IMR-90 (cell line): ENCODE data around the gene PDIA2. TPM values are rescaled to one million over a fixed set of nuclear protein-coding genes. Genes with fewer than 3 reads are reported as not detected.

Source experiments
- ATAC-seq: fragments of 200-7000 bp; cut with Tn5 transposase; 2 replicates; pipeline ENCODE4 v1.9.1; 2020; ENCODE audit warnings: low read depth, mild to moderate bottlenecking, moderate library complexity
- BruUV-seq: library from RNA; stranded (reverse); fragments of 400-500 nt; replicated peaks from 2 replicates; lab custom pipeline; 2021; lab: Mats Ljungman, UMichigan
- CTCF ChIA-PET: fragments of 300-600 bp; formaldehyde crosslinking; extraction: SDS; loops from one replicate; lab custom pipeline; 2021; ENCODE audit warnings: antibody characterized with exemption; lab: Yijun Ruan, JAX
- POLR2A ChIA-PET: fragments of 300-600 bp; sonication (Branson Sonifier 250); formaldehyde crosslinking; loops from one replicate; lab custom pipeline; 2022; ENCODE audit warnings: antibody characterized with exemption; ENCODE audit not compliant: unreplicated experiment; lab: Charles Lee
- DNase-seq: peaks from one replicate; pipeline ENCODE4 v3.0.0; 2013
- H2AFZ ChIP-seq: replicated peaks from 2 replicates; pipeline ENCODE3; 2013; ENCODE audit warnings: low read length, mild to moderate bottlenecking; ENCODE audit not compliant: poor library complexity
- H2AK5ac ChIP-seq: 2 replicates; pipeline ENCODE4 v1.6.1; 2013; ENCODE audit warnings: low read depth, low read length, inconsistent platforms
- H2AK9ac ChIP-seq: replicated peaks from 2 replicates; pipeline ENCODE3; 2013; ENCODE audit warnings: mild to moderate bottlenecking, low read depth, low read length, moderate library complexity; ENCODE audit not compliant: poor library complexity
- H2BK120ac ChIP-seq: 2 replicates; pipeline ENCODE4 v1.6.1; 2013; ENCODE audit warnings: low read depth, low read length, inconsistent platforms
- H2BK15ac ChIP-seq: 3 replicates; pipeline ENCODE4 v1.6.1; 2013; ENCODE audit warnings: low read depth, low read length, inconsistent platforms
- H2BK20ac ChIP-seq: 2 replicates; pipeline ENCODE4 v1.6.1; 2013; ENCODE audit warnings: low read depth, mild to moderate bottlenecking, inconsistent platforms, low read length, moderate library complexity
- H2BK5ac ChIP-seq: 2 replicates; pipeline ENCODE4 v1.6.1; 2013; ENCODE audit warnings: mild to moderate bottlenecking, low read depth, low read length, inconsistent platforms; ENCODE audit not compliant: poor library complexity, severe bottlenecking
- H3K14ac ChIP-seq: replicated peaks from 2 replicates; pipeline ENCODE4 v1.6.1; 2013; ENCODE audit warnings: low read depth, low read length, inconsistent platforms
- H3K18ac ChIP-seq: 2 replicates; pipeline ENCODE4 v1.6.1; 2013; ENCODE audit warnings: low read depth, low read length, control low read depth
- H3K23ac ChIP-seq: 2 replicates; pipeline ENCODE4 v1.6.1; 2013; ENCODE audit warnings: low read depth, low read length, inconsistent platforms
- H3K27ac ChIP-seq: 2 replicates; pipeline ENCODE4 v1.5.1; 2013; ENCODE audit warnings: mild to moderate bottlenecking, control low read depth, low read length; ENCODE audit not compliant: insufficient read depth
- H3K27me3 ChIP-seq: 2 replicates; pipeline ENCODE4 v1.6.1; 2013; ENCODE audit warnings: low read length; ENCODE audit not compliant: control insufficient read depth, insufficient read depth
- H3K36me3 ChIP-seq: 2 replicates; pipeline ENCODE4 v1.6.1; 2013; ENCODE audit warnings: low read length, mixed read lengths; ENCODE audit not compliant: control insufficient read depth, insufficient read depth
- H3K4ac ChIP-seq: 2 replicates; pipeline ENCODE4 v1.6.1; 2013; ENCODE audit warnings: low read depth, low read length, inconsistent platforms
- H3K4me1 ChIP-seq: 2 replicates; pipeline ENCODE4 v1.6.1; 2013; ENCODE audit warnings: low read length, mixed read lengths; ENCODE audit not compliant: control insufficient read depth, insufficient read depth
- H3K4me2 ChIP-seq: 2 replicates; pipeline ENCODE4 v1.6.1; 2013; ENCODE audit warnings: low read depth, mild to moderate bottlenecking, control low read depth, low read length, moderate library complexity
- H3K4me3 ChIP-seq: 2 replicates; pipeline ENCODE4 v1.5.1; 2013; ENCODE audit warnings: low read depth, mild to moderate bottlenecking, control low read depth, low read length, moderate library complexity; ENCODE audit not compliant: insufficient read depth
- H3K56ac ChIP-seq: 2 replicates; pipeline ENCODE4 v1.6.1; 2013; ENCODE audit warnings: low read length, inconsistent platforms; ENCODE audit not compliant: insufficient read depth; ENCODE audit errors: extremely low read depth
- H3K79me1 ChIP-seq, 2 experiments: 2 replicates each; pipeline ENCODE4 v1.6.1; 2013; ENCODE audit warnings: low read length in 2 of 2, inconsistent platforms in 1 of 2, low read depth in 1 of 2
- H3K9ac ChIP-seq: 2 replicates; pipeline ENCODE4 v1.6.1; 2013; ENCODE audit warnings: low read depth, low read length, control low read depth
- H3K9me1 ChIP-seq: 2 replicates; pipeline ENCODE4 v1.6.1; 2013; ENCODE audit warnings: low read length, inconsistent platforms; ENCODE audit not compliant: insufficient read depth
- H3K9me3 ChIP-seq: 2 replicates; pipeline ENCODE4 v1.6.1; 2013; ENCODE audit warnings: low read length; ENCODE audit not compliant: control insufficient read depth, insufficient read depth
- H4K20me1 ChIP-seq: 2 replicates; pipeline ENCODE4 v1.6.1; 2013; ENCODE audit warnings: low read length, inconsistent platforms; ENCODE audit not compliant: insufficient read depth
- H4K5ac ChIP-seq: 2 replicates; pipeline ENCODE4 v1.6.1; 2013; ENCODE audit warnings: mild to moderate bottlenecking, low read depth, low read length, control low read depth
- H4K8ac ChIP-seq, 2 experiments: 2 replicates each; pipeline ENCODE4 v1.6.1; 2013; ENCODE audit warnings: low read depth in 2 of 2, low read length in 2 of 2, control low read depth in 1 of 2, inconsistent platforms in 1 of 2
- H4K91ac ChIP-seq: 2 replicates; pipeline ENCODE4 v1.6.1; 2013; ENCODE audit warnings: low read depth, low read length, inconsistent platforms; ENCODE audit not compliant: insufficient read depth
- BHLHE40 ChIP-seq: fragments of 150-350 bp; IDR thresholded peaks from 2 replicates; pipeline ENCODE4 v1.6.1; 2016; ENCODE audit warnings: mild to moderate bottlenecking, low read depth, low read length
- CEBPB ChIP-seq: IDR thresholded peaks from 2 replicates; pipeline ENCODE4 v1.6.1; 2012; ENCODE audit warnings: low read depth, low read length, improper control_type of control experiment
- CHD1 ChIP-seq: IDR thresholded peaks from 2 replicates; pipeline ENCODE4 v1.6.1; 2012; ENCODE audit warnings: low read depth, low read length, improper control_type of control experiment
- CTCF ChIP-seq: conservative IDR thresholded peaks from 2 replicates; pipeline ENCODE4 v1.5.1; 2012; ENCODE audit warnings: mild to moderate bottlenecking, low read depth, low read length, improper control_type of control experiment
- ELK1 ChIP-seq: fragments of 150-350 bp; IDR thresholded peaks from 2 replicates; pipeline ENCODE4 v1.6.1; 2016; ENCODE audit warnings: low read depth, mild to moderate bottlenecking, low read length, moderate library complexity, borderline replicate concordance
- FOS ChIP-seq: fragments of 150-350 bp; IDR thresholded peaks from 2 replicates; pipeline ENCODE4 v1.6.1; 2016; ENCODE audit warnings: low read depth, low read length
- MAZ ChIP-seq: IDR thresholded peaks from 2 replicates; pipeline ENCODE4 v1.6.1; 2012; ENCODE audit warnings: low read depth, mild to moderate bottlenecking, low read length, improper control_type of control experiment, moderate library complexity, borderline replicate concordance
- MXI1 ChIP-seq: IDR thresholded peaks from 2 replicates; pipeline ENCODE4 v1.6.1; 2012; ENCODE audit warnings: low read depth, mild to moderate bottlenecking, low read length, moderate library complexity, borderline replicate concordance
- NFE2L2 ChIP-seq: fragments of 150-350 bp; IDR thresholded peaks from 2 replicates; pipeline ENCODE4 v1.6.1; 2016; ENCODE audit warnings: low read depth, mild to moderate bottlenecking, low read length
- POLR2A ChIP-seq: IDR thresholded peaks from 2 replicates; pipeline ENCODE4 v1.6.1; 2012; ENCODE audit warnings: mild to moderate bottlenecking, low read depth, low read length
- RAD21 ChIP-seq: IDR thresholded peaks from 2 replicates; pipeline ENCODE4 v1.6.1; 2012; ENCODE audit warnings: low read length, improper control_type of control experiment
- RCOR1 ChIP-seq: IDR thresholded peaks from 2 replicates; pipeline ENCODE4 v1.6.1; 2012; ENCODE audit warnings: mild to moderate bottlenecking, low read length, improper control_type of control experiment; ENCODE audit not compliant: insufficient replicate concordance
- RFX5 ChIP-seq: IDR thresholded peaks from 2 replicates; pipeline ENCODE4 v1.8.0; 2012; ENCODE audit warnings: low read depth, mild to moderate bottlenecking, low read length, moderate library complexity
- SMC3 ChIP-seq: fragments of 150-350 bp; IDR thresholded peaks from 2 replicates; pipeline ENCODE4 v1.6.1; 2016; ENCODE audit warnings: low read depth, mild to moderate bottlenecking, antibody characterized with exemption, low read length, moderate library complexity
- USF2 ChIP-seq: fragments of 150-350 bp; IDR thresholded peaks from 2 replicates; pipeline ENCODE4 v1.6.1; 2017; ENCODE audit warnings: mild to moderate bottlenecking, antibody characterized with exemption, low read length, low read depth
- WGBS, 2 experiments: methylation state at CpG; one replicate each; pipeline versions ENCODE4 v1.1.5 to v1.1.7; 2013; ENCODE audit warnings: missing lambda C conversion rate in 2 of 2; ENCODE audit not compliant: insufficient read length in 1 of 2; ENCODE audit errors: extremely low coverage in 2 of 2; 5-methylcytosine and 5-hydroxymethylcytosine counted together
- dilution Hi-C: fragments of 300-500 bp; cut with HindIII; formaldehyde crosslinking; loops from one replicate; pipeline ENCODE4 v1.14.3; 2018; ENCODE audit warnings: low sequenced_read_pairs; ENCODE audit not compliant: unreplicated experiment
- in situ Hi-C: fragments of 300-500 bp; cut with MboI; formaldehyde crosslinking; loops from 3 replicates; pipeline ENCODE4 v1.14.3; 2019; ENCODE audit warnings: low sequenced_read_pairs, inconsistent platforms, mixed read lengths
- intact Hi-C: fragments of 100-400 bp; cut with micrococcal nuclease; formaldehyde crosslinking; loops from 2 replicates; pipeline ENCODE4 v1.10.0; 2022
- polyA plus RNA-seq, 3 experiments: library from polyadenylated mRNA; depleted of rRNA; stranded (reverse); fragments of >200 nt; gene quantifications; 2 replicates each; pipeline ENCODE4 v1.2.3, GENCODE V29; 2012; ENCODE audit warnings: low replicate concordance in 1 of 3
- total RNA-seq: library from RNA; depleted of rRNA; stranded (reverse); fragments of >200 nt; gene quantifications from 2 replicates; pipeline ENCODE4 v1.2.3, GENCODE V29; 2012

PDIA2 gene
- total and polyA plus RNA-seq, 2 of the 4 experiments (the other 2 are of a cell fraction), result 0.17 TPM; not detected in 1

DNA sequence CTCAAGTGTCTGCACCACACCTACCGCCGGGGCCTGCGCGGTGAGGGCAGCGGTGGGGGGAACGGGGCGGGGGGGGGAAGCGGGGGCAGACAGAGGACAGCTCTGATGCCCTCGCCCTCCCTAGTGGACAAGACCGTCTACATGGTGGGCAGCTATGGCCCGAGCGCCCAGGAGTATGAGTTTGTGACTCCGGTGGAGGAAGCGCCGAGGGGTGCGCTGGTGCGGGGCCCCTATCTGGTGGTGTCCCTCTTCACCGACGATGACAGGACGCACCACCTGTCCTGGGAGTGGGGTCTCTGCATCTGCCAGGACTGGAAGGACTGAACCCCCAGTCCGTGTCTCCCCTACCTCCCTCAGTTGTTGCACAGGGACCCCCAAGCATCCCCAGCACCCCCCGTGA lies 473 bp upstream of the PDIA2 start:
- CTCF ChIA-PET, result no interaction called here
- Histone ChIP-seq H3K4me2 (no peak overlapping the region), H3K9me3 (no peaks in the 10 kb centered on the region), H3K9me1 (no peaks in the 10 kb centered on the region), H2AK9ac (no peak overlapping the region), H4K20me1 (no peaks in the 10 kb centered on the region; the same call in 1 of the 2 replicates), H2AFZ (no peak overlapping the region), H4K91ac (no peak overlapping the region), H4K5ac (no peak overlapping the region), H3K4me1 (no peaks in the 10 kb centered on the region), H2AK5ac (no peak overlapping the region), H3K36me3 (peaks cover 8% of the 10 kb centered on the region; the same call in 1 of the 2 replicates), H3K23ac (no peak overlapping the region), H2BK5ac (no peak overlapping the region), H3K14ac (no peak overlapping the region), H3K27ac (no peak overlapping the region), H3K4me3 (no peak overlapping the region), H3K56ac (no peak overlapping the region), H2BK15ac (no peak overlapping the region), H3K9ac (no peak overlapping the region), H3K4ac (no peak overlapping the region), H3K27me3 (peaks cover 32% of the 10 kb centered on the region), H3K79me1 (no peaks in the 10 kb centered on the region), H4K8ac (no peak overlapping the region), H2BK120ac (no peak overlapping the region), H3K18ac (no peak overlapping the region), H2BK20ac (no peak overlapping the region)
- POLR2A ChIA-PET, result no interaction called here
- dilution Hi-C loops, result no loop called here
- WGBS, 2 experiments, result 92% methylated on average over 6 of the region's 22 CpGs; no CpG with 5 or more reads in 1 of the 2 experiments
- TF ChIP-seq POLR2A (no peak), CHD1 (no peak), FOS (no peak), MXI1 (no peak), CTCF (no peak), NFE2L2 (no peak), CEBPB (no peak), RAD21 (no peak), SMC3 (no peak), RCOR1 (no peak), USF2 (no peak), MAZ (no peak), ELK1 (no peak), BHLHE40 (no peak), RFX5 (no peak)
- in situ Hi-C loops, result no loop called here
- ATAC-seq, result no peak
- intact Hi-C loops, result no loop called here
- BruUV-seq, result no TSS peak
- no peak for DNase-seq
